Measurements from ENCODE around the gene ARMC10.
"Not testable (repeated sequence)": the region's sequence is repeated elsewhere in the genome, so short reads cannot be mapped to it uniquely, and the experiment has no call there.

The ARMC10 gene

DNA sequence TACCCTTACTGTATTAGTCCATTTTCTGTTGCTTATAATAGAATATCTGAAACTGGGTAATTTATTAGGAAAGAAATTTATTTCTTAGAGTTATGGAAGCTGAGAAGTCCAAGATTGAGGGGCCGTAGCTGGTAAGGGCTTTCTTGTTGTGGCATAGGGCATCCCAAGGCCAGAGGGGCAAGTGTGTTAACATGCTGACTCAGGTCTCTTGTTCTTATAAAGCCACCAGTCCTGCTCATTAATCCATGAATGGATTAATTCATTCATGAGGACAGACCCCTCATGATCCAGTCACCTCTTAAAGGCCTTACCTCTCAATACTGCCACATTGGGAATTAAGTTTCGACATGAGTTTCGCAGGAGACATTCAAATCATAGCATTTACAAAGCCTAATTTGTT lies 2.4 kb downstream of the ARMC10 start:
- no peak for DNase-seq (ENCODE audit: low read depth)
- H3K4me3 ChIP-seq (ENCODE audit: low read depth, low read length): no peak overlapping the region
- TF ChIP-seq CTCF (IDR thresholded peaks at IDR 0.05; ENCODE audit: low read depth, low read length) (no peak), POLR2A (IDR thresholded peaks at IDR 0.05; ENCODE audit: extremely low read depth, insufficient read length) (no peak)

- H3K4me3 ChIP-seq (ENCODE audit: low read depth, low read length): not testable (repeated sequence)
- DNase-seq (ENCODE audit: low read depth): peak; percentile 33
These were observed 3.3 kb downstream of the ARMC10 start for GRCh38 chr7:103078226-103078625.

- no peak overlapping the region for H3K4me3 ChIP-seq (ENCODE audit: low read depth, low read length)
- TF ChIP-seq MYC (IDR thresholded peaks at IDR 0.05; ENCODE audit: low read depth, low read length) (no peak), POLR2A (IDR thresholded peaks at IDR 0.05; ENCODE audit: extremely low read depth, insufficient read length) (no peak), CTCF (IDR thresholded peaks at IDR 0.05; ENCODE audit: low read depth, low read length) (no peak)
- TF ChIP-seq, protein P1, sequence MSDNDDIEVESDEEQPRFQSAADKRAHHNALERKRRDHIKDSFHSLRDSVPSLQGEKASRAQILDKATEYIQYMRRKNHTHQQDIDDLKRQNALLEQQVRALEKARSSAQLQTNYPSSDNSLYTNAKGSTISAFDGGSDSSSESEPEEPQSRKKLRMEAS (IDR thresholded peaks at IDR 0.05; ENCODE audit: low read depth, low read length): no peak
- no peak for DNase-seq (ENCODE audit: low read depth)
These were observed 4.9 kb downstream of the ARMC10 start for GRCh38 chr7:103079836-103080235.

GRCh38 chr7:103080923-103081322 lies 6.0 kb downstream of the ARMC10 start:
- no peak overlapping the region for H3K4me3 ChIP-seq (ENCODE audit: low read depth, low read length)
- no peak for DNase-seq (ENCODE audit: low read depth)
- TF ChIP-seq MYC (IDR thresholded peaks at IDR 0.05; ENCODE audit: low read depth, low read length): no peak

GRCh38 chr7:103082497-103082896 lies 7.6 kb downstream of the ARMC10 start:
- H3K4me3 ChIP-seq (ENCODE audit: low read depth, low read length): no peak overlapping the region
- DNase-seq (ENCODE audit: low read depth): no peak
- TF ChIP-seq MYC (IDR thresholded peaks at IDR 0.05; ENCODE audit: low read depth, low read length): no peak
- TF ChIP-seq, protein P1 (IDR thresholded peaks at IDR 0.05; ENCODE audit: low read depth, low read length): no peak
- no peak for TF ChIP-seq POLR2A (IDR thresholded peaks at IDR 0.05; ENCODE audit: extremely low read depth, insufficient read length)
- TF ChIP-seq CTCF (IDR thresholded peaks at IDR 0.05; ENCODE audit: low read depth, low read length): no peak

- no peak for DNase-seq (ENCODE audit: low read depth)
- TF ChIP-seq, protein P1 (IDR thresholded peaks at IDR 0.05; ENCODE audit: low read depth, low read length): no peak
- TF ChIP-seq POLR2A (IDR thresholded peaks at IDR 0.05; ENCODE audit: extremely low read depth, insufficient read length) (no peak), CTCF (IDR thresholded peaks at IDR 0.05; ENCODE audit: low read depth, low read length) (no peak), MYC (IDR thresholded peaks at IDR 0.05; ENCODE audit: low read depth, low read length) (no peak)
- no peak overlapping the region for H3K4me3 ChIP-seq (ENCODE audit: low read depth, low read length)
These were observed 8.3 kb downstream of the ARMC10 start for GRCh38 chr7:103083210-103083609.

DNA sequence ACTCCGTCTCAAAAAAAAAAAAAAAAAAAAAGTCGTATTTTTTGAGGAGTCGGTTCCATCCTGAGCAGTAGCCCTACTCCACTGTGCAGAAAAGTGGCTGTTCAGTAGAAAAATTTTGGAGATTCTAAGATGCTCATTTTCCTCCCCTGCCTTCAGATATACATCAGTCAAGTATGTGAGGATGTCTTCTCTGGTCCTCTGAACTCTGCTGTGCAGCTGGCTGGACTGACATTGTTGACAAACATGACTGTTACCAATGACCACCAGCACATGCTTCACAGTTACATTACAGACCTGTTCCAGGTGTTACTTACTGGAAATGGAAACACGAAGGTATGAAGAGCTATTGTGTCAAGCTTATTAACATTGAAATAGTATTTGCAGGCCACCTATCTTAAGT lies 17.4 kb downstream of the ARMC10 start:
- DNase-seq (ENCODE audit: low read depth); H3K4me3 ChIP-seq (ENCODE audit: low read depth, low read length): not testable (repeated sequence)

- no peak for DNase-seq (ENCODE audit: low read depth)
- TF ChIP-seq POLR2A (IDR thresholded peaks at IDR 0.05; ENCODE audit: extremely low read depth, insufficient read length): no peak
- no peak for TF ChIP-seq MYC (IDR thresholded peaks at IDR 0.05; ENCODE audit: low read depth, low read length)
- TF ChIP-seq, protein P1 (IDR thresholded peaks at IDR 0.05; ENCODE audit: low read depth, low read length): no peak
- no peak for TF ChIP-seq CTCF (IDR thresholded peaks at IDR 0.05; ENCODE audit: low read depth, low read length)
- H3K4me3 ChIP-seq (ENCODE audit: low read depth, low read length): no peak overlapping the region
These were observed 18.5 kb downstream of the ARMC10 start for GRCh38 chr7:103093429-103093828.
